Limb (tissue), 2 donors: ENCODE data around the gene EPHB6.

Experiments used
- DNase-seq, 2 donors: peaks; one replicate each; pipeline ENCODE4 v3.0.0-alpha.2; 2016; ENCODE audit errors: extremely low spot score in 2 of 2

The EPHB6 gene

DNA sequence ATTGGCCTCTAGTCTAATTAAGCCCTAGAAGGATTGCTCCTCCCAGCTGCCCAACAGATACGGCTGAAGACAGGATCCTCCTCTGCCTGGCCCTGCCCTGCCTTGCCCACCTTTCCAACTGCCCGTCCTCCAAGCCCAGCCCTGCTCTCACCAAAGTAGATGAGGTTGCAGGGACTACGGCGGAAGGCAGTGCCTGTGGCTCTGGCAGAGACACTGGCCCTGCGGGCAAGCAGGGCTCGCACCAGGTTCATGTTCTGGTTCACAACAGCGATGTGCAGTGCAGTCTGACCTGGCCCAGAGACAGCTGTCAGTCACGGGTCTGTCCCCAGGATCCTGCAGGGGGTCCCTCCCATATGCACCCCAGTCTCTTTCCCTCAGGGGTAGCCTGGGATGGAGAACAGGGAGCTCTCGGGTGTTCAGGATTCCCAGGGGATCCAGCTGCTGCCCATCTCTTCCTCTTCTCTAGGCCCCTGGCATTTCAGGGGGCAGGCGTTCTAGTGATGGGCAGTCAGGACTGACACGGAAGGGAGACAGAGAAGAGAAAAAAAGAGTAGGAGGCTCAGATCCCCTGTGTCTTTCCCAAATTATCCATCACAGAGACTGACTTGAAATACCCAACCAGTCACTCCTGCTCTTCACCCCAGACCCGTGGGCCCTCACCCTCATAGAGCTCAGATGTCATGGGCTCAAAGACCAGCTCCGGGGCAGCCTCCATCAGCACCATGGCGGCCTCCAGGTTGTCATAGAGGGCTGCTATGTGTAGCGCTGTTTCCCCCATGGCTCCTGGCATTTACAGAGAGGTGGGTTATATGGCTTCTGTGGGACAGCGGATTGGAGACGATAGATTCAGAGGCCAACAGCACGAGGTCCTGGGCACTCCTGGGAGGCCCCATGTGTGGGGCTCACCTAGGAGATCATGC lies 22.4 kb downstream of the EPHB6 start:
- DNase-seq, result no peak

DNA sequence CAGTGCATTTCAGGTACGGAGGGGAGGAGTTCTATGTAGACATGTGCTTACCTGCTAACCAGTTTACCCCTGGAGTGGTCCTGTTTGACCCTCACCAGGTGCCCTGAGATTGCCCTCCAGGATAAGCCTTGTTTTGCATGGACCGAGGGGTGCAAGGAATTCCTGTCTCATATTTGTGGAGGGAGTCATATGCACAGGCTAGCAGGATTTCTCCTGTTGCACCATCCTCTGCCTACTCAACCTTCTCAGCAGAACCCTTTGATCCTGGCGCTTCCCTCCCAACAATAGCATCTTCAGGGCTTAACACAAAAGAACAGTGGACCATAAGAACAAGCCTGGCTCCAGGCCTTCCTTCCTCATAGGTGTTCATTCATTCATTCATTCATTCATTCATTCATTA lies 23.4 kb downstream of the EPHB6 start:
- no peak for DNase-seq

DNA sequence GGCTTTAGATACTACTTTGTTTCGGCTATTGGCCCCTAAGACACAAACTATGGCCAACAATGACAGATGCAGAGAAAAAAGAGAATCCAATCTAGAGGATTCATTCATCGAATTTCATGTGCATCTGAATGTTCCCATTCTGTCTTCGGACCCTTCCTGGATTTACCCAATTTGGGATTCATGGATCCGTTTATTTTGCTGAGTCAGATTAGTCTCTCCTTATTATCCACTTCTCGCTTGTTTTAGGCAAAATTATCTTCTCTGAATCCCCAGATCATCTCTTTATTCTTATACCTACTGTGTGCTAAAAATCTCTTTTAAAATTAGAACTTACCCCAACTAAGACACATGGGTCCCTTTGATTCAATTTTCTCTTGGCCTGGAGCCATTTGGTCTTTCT lies 24.2 kb downstream of the EPHB6 start:
- DNase-seq, result no peak

DNA sequence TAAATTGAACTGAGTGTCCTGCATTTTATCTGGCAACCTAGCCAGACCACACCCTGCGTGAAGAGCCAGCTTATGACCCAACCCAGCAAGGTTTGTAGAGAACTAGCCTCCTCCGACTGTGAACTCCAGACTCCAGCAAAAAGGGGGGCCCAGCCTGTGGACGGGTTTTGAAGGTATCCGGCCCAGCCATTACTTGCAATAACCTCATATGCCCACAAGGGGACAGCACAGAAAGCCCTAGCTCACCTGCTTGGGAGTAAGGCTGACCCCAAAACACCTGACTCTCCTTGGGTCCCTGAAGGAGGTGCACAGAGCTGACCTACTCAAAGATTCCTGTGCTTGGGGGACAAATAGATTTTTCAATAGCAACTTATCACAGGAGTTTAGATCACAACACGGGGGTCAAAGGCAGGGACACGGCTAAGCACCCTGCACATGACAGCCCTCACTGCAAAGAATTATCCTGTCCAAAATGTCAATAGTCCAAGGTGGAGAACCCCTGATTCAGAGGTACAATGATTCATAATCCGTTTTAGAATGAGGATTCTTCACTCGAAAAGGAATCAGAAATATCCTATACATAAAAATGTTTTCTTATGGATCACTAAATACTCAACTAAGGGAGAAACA lies 26.1 kb downstream of the EPHB6 start:
- peak in 1 of 2 donors; percentile 32 for DNase-seq

DNA sequence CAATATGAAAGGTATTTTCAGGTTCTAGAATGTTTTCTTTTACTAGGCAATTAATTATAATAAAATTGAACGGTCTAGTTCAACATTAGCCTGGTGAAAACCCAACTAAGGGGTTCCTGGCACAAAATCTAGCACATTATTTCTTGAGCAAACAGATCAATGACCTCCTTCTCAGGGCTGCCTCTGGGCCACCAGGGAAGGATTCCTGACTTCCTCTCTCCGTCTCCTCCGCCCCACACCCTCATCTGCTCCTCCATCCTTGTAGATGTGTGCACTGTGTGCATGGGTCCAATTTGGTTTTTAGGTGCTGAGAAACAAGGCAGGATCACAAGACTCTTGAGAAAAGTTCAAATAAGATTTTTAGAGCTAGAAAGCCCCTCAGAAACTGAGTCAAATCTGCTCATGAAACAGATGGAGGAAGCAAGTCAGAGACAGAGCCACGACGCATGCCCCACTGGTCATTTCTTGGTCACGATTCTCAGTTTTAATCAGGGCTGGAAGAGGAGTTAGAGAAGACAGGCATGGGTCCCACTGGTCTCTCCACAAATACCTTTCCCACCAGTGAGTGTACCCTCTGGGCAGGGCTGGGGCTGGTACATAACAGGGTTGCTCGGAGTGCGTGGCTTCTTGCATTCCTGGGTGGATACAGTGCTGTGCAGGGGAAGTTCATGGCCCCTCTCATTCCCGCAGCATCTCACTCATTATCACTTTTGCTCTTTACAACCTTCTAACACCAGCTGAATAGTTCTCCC lies 26.9 kb downstream of the EPHB6 start:
- DNase-seq, result peak in 1 of 2 donors; percentile 17

DNA sequence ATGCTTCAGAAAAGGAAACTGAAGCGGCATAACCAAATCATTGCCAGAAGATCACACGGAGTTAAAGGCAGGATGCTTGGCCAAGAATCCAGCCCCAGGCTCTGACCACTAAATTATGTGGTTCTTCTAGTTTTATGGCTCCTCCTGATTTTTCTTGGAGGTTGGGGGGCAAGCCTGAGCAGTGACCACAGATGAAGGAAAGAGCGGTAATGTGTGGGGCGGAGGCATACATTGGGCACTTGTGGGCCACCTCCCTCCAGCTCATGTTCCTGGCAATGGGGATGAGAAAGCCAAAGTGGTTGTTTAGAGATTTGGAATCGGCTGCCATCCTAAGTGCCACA lies 27.4 kb downstream of the EPHB6 start:
- no peak for DNase-seq

DNA sequence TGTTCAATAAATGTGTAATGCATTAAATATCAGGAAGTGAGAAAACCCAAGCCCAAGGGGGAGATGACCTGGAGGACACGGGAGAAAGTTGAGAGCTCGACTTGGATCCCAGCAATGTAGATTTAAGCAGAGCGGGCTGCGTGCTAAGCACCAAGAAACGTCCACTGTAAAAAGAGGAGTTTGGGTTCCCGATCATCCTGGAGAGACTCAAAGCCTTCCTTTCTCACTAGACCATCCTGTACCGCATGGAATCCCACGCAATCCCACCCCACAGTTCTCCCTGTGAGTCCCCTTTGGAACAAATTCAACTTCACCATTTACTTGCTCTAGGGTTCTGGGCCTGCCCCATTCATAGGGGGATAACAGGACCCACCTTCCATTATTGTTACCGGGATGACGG lies 28.3 kb downstream of the EPHB6 start:
- no peak for DNase-seq

DNA sequence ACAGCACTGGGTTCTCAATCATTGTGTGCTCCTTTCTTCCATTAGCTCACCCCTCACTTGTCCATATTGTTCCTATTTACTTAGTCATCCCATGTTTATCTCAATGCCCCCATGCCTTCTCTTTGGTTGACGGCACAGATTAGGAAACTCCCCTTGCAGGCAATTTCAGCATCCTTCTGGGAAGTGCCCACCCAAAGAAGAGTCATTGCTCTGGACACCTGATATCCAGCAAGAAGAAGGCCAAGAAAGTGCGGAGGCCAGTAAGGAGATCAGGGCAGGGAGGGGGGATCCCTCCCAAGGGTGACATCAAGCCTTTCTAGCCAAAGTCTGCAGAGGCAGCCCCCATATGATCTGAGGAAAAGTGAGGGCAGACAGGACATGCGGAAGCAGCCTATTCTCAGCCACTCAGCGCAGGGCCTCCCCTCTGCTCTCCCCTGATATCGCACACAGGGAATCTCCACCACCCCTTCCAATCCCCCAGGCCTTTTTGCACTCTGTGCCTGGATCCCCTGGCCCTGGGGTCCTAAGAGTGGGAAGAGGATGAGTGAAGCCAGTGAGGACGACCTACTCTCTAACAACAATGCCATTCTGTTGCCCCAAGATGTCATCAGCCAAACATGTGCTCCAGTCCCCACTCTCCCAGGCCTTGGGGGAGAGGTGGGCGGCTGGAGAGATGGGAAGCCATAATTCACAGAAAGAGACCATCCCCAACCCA lies 28.9 kb downstream of the EPHB6 start:
- peak in 1 of 2 donors; percentile 19 for DNase-seq

DNA sequence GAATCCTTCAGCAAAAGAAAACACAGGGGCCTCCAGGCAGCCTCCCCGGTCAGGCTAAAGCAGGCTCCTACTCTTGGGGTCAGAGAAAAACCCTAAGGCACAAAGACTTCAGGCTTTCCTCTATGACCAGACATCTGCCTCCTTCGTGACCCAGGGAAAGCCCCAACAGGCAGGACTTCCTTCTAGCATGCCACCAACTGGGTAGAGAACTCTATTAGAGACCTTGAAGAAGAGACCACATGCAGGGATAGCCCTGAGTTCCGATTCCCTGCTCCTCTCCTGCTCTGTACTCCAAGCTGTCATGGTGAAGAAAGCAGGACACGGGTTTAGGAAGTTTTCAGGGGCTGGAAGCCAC lies 29.4 kb downstream of the EPHB6 start:
- peak in 1 of 2 donors; percentile 10 for DNase-seq

DNA sequence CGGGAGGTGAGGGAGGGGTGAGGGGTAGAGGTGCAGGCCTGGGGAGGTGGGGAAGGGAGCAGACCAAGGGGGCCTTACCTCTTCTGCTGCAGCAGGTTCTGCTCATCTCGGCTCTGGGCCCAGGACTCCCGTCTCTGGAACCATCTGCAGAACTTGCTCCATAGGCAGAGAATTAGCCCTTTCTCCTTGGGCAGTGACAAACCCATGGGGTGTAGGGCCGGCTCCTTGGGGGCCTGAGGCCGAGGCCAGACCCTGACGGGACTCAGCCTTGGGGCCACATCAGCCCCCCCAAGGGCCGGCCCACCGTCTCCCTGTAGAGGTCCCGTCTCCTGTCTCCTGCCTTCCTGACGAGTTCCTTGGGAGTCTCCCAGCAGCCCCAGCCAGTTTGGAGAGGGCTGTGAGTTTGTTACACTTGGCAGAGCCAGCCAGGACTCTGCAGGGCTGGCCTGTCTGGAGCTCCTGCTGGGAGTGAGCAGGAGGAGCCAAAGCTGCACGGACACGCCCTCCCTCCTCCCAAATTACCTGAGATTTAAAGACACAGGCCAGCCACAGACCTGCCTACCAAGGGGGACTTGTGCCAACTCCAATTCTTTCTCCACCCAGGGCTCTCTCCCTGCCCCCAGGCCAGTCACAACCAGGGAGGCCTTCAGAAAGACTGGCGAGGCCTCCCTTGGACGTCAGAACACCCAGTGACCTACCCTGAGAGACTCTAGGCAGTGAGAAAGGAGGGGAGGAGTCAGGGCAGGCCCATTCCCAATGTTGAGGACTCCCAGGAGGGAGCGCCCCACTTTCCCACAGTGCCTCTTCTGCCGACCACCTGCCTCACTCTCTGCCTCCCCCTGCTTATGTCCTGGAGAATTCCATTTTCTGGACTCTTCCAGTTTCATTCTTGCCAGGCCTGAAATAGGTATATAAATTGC lies 30.7 kb downstream of the EPHB6 start, which contains the start of gene TRPV6:
TSS of gene TRPV6 (minus strand) at position 435 of the 920 bp plus-strand sequence.
- peak in 1 of 2 donors; percentile 51 for DNase-seq

DNA sequence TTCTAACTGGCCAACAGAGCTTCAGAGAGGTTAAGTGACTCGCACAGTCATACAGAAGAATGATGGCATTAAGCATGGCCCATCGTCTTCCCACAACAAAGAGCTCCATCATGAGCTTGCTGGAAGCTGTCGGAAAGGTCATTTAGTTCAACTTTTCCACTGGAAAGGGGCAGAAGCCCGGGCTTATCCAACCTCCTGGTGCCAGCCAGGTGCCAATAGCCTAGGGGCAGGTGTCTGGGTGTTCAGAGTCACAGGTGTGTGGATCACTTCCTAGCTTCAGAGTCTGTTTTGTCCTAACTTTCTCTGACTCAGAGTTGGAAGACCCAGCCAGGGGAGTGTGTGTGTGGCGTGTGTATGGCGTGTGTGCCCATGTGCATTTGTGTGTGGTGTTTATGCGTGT lies 32.0 kb downstream of the EPHB6 start:
- no peak for DNase-seq

DNA sequence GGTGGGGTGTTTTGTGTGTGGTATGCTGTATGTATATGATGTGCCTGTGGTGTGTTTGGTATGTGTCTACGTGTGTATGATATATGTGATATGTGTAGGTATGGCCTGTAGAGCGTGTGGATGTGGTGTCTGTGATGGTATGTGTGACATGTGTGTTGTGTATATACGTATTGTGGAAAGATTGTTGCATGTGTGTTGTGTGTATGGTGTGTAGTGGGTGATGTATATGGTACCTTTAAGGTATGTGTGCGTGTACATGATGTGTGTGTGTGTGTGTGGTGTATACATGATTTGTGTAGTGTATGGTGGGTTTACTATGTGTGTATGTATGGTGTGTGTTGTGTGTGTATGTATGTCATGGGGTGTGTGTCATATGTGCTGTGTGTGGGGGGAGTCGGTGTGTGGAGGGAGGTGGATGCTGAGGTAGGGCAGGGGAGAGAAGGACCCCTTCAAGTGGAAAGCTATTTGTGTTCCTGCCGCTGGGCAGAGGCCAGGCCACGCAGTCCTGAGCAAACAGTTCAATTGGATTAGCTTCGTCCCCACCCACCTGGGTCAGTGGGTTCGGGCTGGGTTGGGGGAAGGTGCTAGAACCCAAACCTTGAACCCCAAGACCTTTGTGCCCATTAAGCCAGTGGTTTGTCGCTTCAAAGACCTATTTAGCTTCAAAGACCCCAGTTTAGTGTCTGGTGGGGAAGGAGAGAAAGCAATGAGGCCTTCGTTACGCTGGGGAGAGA lies 32.6 kb downstream of the EPHB6 start:
- peak in 1 of 2 donors; percentile 12 for DNase-seq

DNA sequence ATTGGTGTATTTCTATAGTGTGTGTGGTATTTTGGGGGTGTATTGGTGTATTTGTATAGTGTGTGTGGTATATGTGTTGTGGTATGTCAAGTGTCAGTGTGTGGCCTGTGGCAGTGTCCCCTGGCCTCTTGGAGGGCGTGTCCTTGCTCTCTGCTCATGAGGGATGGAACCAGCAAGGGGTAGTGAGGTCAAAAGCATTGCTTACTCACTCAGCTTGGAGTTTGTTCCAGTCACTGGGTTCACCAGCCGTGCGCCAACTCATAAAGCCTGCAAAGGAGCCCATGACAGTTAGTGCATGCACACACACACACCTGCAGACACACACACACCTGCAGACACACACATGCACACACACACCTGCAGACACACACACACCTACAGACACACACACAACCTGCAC lies 34.9 kb downstream of the EPHB6 start:
- DNase-seq, result peak in 1 of 2 donors; percentile 9

DNA sequence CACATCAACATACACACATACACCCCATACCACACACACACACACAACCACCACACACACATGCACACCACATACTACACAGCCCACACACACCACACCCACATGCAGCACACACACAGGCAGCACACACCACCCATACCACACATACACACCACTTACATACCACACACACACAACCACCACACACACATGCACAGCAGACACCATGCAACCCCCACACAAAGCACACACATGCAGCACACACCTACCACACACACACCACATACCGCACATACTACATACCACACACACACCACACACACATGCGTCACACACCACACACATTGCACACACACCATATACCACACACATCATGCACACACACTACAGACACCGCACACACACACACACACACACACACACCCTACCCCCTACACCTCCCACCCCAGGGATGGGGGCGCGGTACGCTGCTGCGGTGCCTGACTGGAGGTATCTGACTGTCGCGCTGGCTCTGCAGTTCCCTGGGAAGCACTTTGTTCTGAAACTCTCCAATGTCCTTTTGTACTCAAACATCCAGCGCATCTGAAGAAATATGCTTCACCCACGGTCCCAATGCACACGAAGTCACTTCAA lies 36.1 kb downstream of the EPHB6 start:
- peak in 1 of 2 donors; percentile 13 for DNase-seq

DNA sequence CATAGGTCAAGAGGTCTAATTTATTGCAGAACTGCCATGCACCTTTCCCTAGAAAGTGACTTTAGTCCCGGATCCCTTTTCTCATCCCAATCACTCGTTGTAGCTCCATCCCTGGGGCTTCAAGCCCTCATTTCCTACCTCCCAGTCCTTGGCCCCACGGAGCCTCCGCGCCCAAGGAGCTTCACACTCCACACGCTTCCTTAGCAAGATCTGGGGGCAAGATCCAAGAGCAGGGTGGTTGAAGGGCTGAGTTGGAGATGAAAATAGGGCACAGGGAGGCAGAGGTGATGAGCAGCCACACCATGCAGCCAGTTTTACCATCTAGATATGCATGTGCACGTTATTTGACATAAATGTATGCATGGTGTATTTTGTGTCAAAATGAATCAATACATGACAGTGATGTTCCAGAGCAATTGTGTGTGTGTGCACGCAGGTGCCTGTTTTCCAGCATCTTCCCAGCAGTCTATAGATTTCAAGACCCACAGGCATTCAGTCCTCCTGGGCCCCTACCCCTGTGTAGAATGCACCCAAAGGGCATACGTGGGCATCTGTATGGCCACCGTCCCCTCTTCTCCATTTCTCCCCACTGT lies 36.7 kb downstream of the EPHB6 start:
- no peak for DNase-seq

DNA sequence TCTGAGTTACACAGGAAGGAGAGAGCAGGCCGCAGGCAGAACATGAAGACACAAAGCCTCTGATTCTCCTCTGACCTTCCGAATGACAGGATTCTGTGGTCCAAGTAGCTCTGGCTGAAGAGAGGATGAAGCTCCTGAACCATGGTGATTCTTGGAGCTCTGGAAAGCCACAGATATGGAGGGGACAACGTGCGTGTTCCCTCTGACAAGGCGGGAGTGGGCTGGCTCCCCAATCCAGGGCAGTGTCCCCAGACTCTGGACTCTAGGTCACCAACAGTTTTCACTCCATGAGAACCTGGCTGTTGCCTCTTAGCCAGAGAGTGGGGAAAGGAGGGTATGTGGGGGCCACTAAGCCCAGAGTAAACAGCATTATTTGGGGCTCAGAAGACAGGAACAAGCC lies 38.1 kb downstream of the EPHB6 start:
- no peak for DNase-seq

DNA sequence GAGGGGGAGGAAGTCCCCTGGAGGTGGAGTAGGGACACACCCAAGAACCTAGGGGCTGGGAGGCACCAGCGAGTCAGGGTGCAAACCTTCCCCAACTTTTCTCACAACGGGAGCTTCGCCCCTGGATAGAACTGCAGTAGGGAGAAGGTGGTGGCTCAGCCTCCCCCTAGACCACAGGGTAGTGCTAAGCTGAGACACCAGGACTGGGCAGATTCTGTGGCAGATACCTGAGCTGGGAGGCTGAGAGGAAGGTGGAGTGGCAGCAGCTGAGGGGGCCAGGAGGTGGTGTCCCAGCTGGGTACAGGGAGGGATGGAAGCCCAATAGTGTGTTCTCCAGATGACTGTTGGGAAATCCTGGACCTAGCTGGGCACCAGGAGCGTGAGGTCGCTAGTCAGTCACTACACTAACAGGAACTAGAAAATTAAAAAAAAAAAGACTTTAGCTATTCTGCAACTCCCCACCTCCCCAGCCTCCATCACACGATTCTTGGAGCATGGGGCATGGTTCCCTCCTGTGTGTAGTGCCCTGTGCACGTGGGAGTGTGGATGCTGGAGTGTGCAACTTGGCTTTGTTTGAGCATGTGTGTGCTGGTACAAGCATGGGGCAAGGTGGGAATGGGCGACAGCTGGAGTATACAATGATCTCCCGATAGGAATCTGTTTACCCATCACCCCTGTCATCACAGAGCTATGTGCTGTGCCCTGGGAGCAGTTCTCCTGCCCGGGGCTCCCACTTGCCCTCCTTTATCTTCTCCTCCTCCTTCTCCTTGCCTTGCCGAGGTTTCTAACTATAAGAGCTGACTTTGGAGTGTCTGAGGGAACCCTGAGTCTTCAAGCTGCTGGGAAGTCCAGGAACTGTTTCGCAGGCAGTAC lies 39.5 kb downstream of the EPHB6 start:
- peak in 1 of 2 donors; percentile 20 for DNase-seq

DNA sequence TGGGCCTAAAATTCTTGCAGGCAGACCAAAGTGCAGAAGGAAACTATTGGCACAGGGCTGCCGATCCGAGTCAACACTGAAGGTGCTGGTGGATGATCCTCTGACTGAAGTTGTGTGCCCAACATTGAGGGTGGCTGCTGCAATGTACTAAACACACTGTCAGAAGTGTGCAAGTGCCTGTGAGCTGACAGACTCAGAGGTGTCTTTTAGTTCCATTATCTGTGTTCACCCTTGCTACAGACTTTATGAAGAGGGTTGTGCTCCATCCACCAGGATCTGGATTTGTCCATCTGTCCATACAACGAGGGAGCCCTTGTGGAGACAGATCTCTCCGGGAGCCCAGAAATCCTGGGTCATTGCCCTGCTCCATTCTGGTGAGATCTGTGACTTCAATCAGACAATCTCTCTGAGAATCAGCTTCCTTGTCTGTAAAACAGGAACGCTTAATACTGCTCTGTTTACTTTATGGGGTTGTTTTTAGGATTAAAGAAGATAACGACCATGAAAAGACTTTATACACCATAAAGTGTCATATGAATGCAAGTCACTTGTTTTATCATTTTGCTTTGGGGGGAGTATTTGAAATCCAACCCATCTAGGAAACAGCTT lies 40.2 kb downstream of the EPHB6 start:
- DNase-seq, result no peak
